Measurements from ENCODE around the gene SLC44A3.

DNA sequence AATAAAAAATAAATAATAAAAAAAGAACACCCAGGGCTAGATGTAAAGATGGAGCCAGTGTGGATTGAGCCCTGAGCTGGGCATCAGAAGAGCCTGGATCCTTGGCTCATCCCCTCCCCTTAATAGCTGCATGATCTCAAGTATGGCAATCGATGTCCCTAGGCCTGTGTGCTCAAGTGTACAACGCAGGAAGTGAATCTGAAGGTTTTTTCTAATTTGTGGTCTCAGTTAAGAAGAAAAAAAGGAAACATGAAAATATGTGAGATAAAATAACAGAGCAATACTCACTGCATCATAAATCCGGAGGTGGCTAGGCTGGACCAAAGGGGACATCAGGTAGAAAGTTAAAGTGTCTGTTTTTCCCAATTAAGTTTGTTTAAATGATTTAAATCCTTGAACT, 47.3 kb upstream of the SLC44A3 start:
- TF ChIP-seq, protein P1, sequence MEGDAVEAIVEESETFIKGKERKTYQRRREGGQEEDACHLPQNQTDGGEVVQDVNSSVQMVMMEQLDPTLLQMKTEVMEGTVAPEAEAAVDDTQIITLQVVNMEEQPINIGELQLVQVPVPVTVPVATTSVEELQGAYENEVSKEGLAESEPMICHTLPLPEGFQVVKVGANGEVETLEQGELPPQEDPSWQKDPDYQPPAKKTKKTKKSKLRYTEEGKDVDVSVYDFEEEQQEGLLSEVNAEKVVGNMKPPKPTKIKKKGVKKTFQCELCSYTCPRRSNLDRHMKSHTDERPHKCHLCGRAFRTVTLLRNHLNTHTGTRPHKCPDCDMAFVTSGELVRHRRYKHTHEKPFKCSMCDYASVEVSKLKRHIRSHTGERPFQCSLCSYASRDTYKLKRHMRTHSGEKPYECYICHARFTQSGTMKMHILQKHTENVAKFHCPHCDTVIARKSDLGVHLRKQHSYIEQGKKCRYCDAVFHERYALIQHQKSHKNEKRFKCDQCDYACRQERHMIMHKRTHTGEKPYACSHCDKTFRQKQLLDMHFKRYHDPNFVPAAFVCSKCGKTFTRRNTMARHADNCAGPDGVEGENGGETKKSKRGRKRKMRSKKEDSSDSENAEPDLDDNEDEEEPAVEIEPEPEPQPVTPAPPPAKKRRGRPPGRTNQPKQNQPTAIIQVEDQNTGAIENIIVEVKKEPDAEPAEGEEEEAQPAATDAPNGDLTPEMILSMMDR (IDR thresholded peaks at IDR 0.05) = no peak
- no peak for TF ChIP-seq ZFX (IDR thresholded peaks at IDR 0.05; ENCODE audit: borderline replicate concordance)
